ENCODE results near the gene CACHD1.

The CACHD1 gene

GRCh38 chr1:64458915-64459314 is 11.0 kb upstream of the CACHD1 start:
- no peak for DNase-seq (ENCODE audit: low spot score)
- Histone ChIP-seq H3K4me3 (no peak overlapping the region), H3K27ac (no peak overlapping the region)
- TF ChIP-seq, protein P1, sequence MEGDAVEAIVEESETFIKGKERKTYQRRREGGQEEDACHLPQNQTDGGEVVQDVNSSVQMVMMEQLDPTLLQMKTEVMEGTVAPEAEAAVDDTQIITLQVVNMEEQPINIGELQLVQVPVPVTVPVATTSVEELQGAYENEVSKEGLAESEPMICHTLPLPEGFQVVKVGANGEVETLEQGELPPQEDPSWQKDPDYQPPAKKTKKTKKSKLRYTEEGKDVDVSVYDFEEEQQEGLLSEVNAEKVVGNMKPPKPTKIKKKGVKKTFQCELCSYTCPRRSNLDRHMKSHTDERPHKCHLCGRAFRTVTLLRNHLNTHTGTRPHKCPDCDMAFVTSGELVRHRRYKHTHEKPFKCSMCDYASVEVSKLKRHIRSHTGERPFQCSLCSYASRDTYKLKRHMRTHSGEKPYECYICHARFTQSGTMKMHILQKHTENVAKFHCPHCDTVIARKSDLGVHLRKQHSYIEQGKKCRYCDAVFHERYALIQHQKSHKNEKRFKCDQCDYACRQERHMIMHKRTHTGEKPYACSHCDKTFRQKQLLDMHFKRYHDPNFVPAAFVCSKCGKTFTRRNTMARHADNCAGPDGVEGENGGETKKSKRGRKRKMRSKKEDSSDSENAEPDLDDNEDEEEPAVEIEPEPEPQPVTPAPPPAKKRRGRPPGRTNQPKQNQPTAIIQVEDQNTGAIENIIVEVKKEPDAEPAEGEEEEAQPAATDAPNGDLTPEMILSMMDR (IDR thresholded peaks at IDR 0.05), result no peak

- DNase-seq (ENCODE audit: low spot score), result no peak
- TF ChIP-seq, protein P1 (IDR thresholded peaks at IDR 0.05), result no peak
- Histone ChIP-seq H3K4me3 (no peak overlapping the region), H3K27ac (no peak overlapping the region)
Observed at GRCh38 chr1:64459743-64460142, 10.2 kb upstream of the CACHD1 start.

DNA sequence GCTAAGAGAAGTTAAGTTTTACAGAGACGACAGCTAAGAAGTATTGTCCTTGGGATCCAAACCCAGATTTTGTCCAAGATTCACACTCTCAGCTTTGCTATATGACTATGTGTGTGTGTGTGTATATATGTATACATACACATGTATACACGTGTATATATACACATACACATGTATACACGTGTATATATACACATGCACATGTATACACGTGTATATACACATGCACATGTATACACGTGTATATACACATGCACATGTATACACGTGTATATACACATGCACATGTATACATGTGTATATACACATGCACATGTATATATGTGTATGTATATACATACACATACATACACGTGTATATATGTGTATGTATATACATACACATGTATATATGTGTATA is 3.9 kb upstream of the CACHD1 start:
- TF ChIP-seq, protein P1 (IDR thresholded peaks at IDR 0.05), result no peak
- Histone ChIP-seq H3K27ac (no peak overlapping the region), H3K4me3 (no peak overlapping the region)
- no peak for DNase-seq (ENCODE audit: low spot score)

DNA sequence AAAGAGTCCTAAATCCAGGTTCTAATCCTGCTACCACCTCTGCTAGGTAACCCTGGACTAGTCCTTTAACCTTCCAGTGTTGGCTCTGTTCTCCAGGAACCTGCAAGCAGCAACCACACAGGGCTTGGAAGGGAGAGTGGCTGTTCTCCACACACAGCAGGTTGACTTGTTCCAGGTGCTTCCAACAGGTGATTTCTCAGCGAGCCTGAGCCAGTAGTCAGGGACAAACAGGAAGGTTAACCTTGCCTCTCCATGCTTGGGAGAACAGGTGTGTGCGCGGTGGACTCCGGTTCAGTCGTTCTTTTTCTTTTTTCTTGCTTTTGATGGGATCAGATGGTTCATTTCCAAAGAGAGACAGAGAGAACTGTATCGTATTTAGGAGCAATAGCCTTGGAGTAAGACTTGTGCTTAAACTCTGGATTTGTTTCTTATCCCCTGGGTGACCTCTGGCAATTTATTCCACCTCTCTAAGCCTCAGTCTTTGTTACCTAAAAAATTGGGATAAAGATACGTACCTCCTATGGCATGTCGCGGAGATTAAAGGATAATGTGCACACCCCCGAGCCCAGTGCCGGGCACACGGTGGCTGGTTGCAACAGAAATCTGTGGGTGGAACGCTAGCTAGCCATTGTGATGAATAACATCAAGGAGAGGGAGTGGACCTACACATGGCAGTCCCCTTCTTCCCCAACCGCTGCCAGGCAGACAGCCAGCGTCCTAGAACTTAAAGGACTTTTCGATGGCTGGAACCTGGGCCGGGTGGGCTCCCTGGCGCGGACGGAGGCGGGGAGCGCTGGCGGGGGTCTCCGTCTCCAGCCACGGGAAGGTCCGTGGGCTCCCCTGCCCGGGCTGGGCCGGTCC is 583 bp upstream of the CACHD1 start:
- Histone ChIP-seq H3K4me3 (peak overlapping the region; percentile 78), H3K27ac (peak overlapping the region; percentile 79 to 87)
- no peak for DNase-seq (ENCODE audit: low spot score)
- TF ChIP-seq, protein P1 (IDR thresholded peaks at IDR 0.05), result no peak

DNA sequence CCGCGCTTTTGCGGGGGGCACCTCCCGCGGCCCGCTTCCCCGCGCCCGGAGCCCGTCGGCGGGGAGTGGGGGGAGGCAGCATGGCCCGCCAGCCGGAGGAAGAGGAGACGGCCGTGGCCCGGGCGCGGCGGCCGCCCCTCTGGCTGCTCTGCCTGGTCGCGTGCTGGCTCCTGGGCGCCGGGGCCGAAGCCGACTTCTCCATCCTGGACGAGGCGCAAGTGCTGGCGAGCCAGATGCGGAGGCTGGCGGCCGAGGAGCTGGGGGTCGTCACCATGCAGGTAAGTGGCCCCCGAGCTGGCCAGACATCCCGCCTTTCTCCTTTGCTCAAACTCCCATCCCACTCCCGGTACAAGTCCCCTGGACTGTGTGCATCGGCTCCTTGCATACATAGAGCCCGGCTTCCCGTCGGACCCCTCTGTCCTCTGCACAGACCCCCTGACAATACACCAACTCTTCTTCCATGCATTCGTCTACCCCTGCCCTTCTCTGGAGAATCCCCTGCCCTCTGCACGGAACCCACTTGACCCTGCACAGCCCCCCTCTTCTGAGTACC is 812 bp downstream of the CACHD1 start:
- DNase-seq (ENCODE audit: low spot score), result peak; percentile 76
- Histone ChIP-seq H3K4me3 (peak overlapping the region; percentile 78), H3K27ac (peak overlapping the region; percentile 79 to 87)
- TF ChIP-seq, protein P1 (IDR thresholded peaks at IDR 0.05), result no peak

GRCh38 chr1:64471218-64472039 is 1.5 kb downstream of the CACHD1 start:
- TF ChIP-seq, protein P1 (IDR thresholded peaks at IDR 0.05), result no peak
- DNase-seq (ENCODE audit: low spot score), result peak; percentile 75
- H3K27ac ChIP-seq, result peak overlapping the region; percentile 79 to 87
- H3K4me3 ChIP-seq, result peak overlapping the region; percentile 78
